K562 (cell line): ENCODE data around the gene IL10RB.

Source experiments
- CBX3 ChIP-seq, 2 experiments: IDR thresholded peaks; 1 replicate in 1 of 2; 2 replicates in 1 of 2; pipeline ENCODE4 v1.6.1; 2012; ENCODE audit warnings: inconsistent platforms in 2 of 2, low read length in 2 of 2, borderline replicate concordance in 1 of 2, control low read depth in 1 of 2
- CTCF ChIP-seq, 3 experiments: IDR thresholded peaks in 2 of 3; conservative IDR thresholded peaks in 1 of 3; 2 replicates each; pipeline ENCODE4 v1.5.1; 2011 to 2012; ENCODE audit warnings: low read length in 3 of 3, mild to moderate bottlenecking in 3 of 3, control low read depth in 2 of 3, improper control_type of control experiment in 1 of 3, inconsistent platforms in 1 of 3, low read depth in 1 of 3, mixed read lengths in 1 of 3, moderate library complexity in 1 of 3; ENCODE audit not compliant: insufficient read depth in 2 of 3
- GATA2 ChIP-seq: sonication (generic); formaldehyde crosslinking; IDR thresholded peaks from 2 replicates; pipeline ENCODE4 v1.4.0; 2020; ENCODE audit warnings: mild to moderate bottlenecking, missing genetic modification reagents
- HDAC2 ChIP-seq: fragments of 450-650 bp; IDR thresholded peaks from 2 replicates; pipeline ENCODE4 v1.6.1; 2016; ENCODE audit warnings: mild to moderate bottlenecking
- RAD21 ChIP-seq, 2 experiments: fragments of 250-450 bp in 1 of 2; fragments of 450-650 bp in 1 of 2; sonication (Bioruptor Pico) in 1 of 2; formaldehyde crosslinking in 1 of 2; IDR thresholded peaks in 1 of 2; conservative IDR thresholded peaks in 1 of 2; 2 replicates each; pipeline versions ENCODE4 v1.4.0 to v1.8.0; 2020 to 2022; ENCODE audit warnings: mild to moderate bottlenecking in 2 of 2, moderate library complexity in 1 of 2
- SMC3 ChIP-seq: conservative IDR thresholded peaks from 2 replicates; pipeline ENCODE4 v1.6.1; 2011; ENCODE audit warnings: low read depth, low read length, improper control_type of control experiment; ENCODE audit not compliant: insufficient read depth
- TOE1 ChIP-seq, 2 experiments: fragments of 450-650 bp in 1 of 2; sonication (generic) in 1 of 2; formaldehyde crosslinking in 1 of 2; IDR thresholded peaks; 2 replicates each; pipeline versions ENCODE4 v1.7.1 to v1.8.0; 2016 to 2022; ENCODE audit warnings: borderline replicate concordance in 2 of 2, mild to moderate bottlenecking in 2 of 2, antibody characterized with exemption in 1 of 2, inconsistent platforms in 1 of 2, low read depth in 1 of 2, missing genetic modification reagents in 1 of 2, moderate library complexity in 1 of 2
- USF2 ChIP-seq: sonication (generic); formaldehyde crosslinking; IDR thresholded peaks from 2 replicates; pipeline ENCODE4 v1.5.0; 2020; ENCODE audit warnings: missing genetic modification reagents
- ZBTB17 ChIP-seq: fragments of 450-650 bp; formaldehyde crosslinking; IDR thresholded peaks from 2 replicates; pipeline ENCODE4 v1.4.0; 2020; ENCODE audit warnings: mild to moderate bottlenecking
- ZNF217 ChIP-seq: sonication (generic); formaldehyde crosslinking; IDR thresholded peaks from 2 replicates; pipeline ENCODE4 v1.8.0; 2022; ENCODE audit warnings: mild to moderate bottlenecking, missing genetic modification reagents

- no peak for TF ChIP-seq HDAC2
- TF ChIP-seq CBX3 (IDR thresholded peaks at IDR 0.05; ENCODE audit: borderline replicate concordance in 1 of 2, low read length in 2 of 2): no peak
- TF ChIP-seq CTCF (IDR thresholded peaks at IDR 0.05 in 2 of 3, conservative IDR thresholded peaks at IDR 0.05 in 1 of 3; ENCODE audit: insufficient read depth in 2 of 3, low read depth in 1 of 3, low read length in 3 of 3): no peak
- TF ChIP-seq RAD21 (CRISPR knock-in tag; conservative IDR thresholded peaks at IDR 0.05 in 1 of 2, IDR thresholded peaks at IDR 0.05 in 1 of 2): no peak
- no peak for TF ChIP-seq SMC3
- TF ChIP-seq USF2 (CRISPR knock-in tag): no peak
- TF ChIP-seq ZBTB17: no peak
- no peak for TF ChIP-seq ZNF217 (CRISPR knock-in tag)
- no peak for TF ChIP-seq GATA2 (CRISPR knock-in tag)
- TF ChIP-seq TOE1 (IDR thresholded peaks at IDR 0.05; ENCODE audit: borderline replicate concordance): no peak
- no peak for TF ChIP-seq TOE1 (CRISPR knock-in tag; IDR thresholded peaks at IDR 0.05; ENCODE audit: borderline replicate concordance, low read depth)
Observed at GRCh38 chr21:33217138-33217520, 49.0 kb upstream of the IL10RB start.
